B cell (primary cell): ENCODE results near the gene TSSK2. TPM values are rescaled to one million over a fixed set of nuclear protein-coding genes. Genes with fewer than 3 reads are reported as not detected.

Source experiments
- polyA plus RNA-seq: library from polyadenylated mRNA; depleted of rRNA; stranded (reverse); fragments of >200 nt; gene quantifications from 2 replicates; pipeline ENCODE4 v1.2.3, GENCODE V29; 2012
- total RNA-seq, 2 donors: library from RNA; stranded (reverse); fragments of 120-200 nt in 1 of 2; gene quantifications; 1 replicate in 1 of 2; 2 replicates in 1 of 2; pipeline versions ENCODE4 v1.2.3 to v1.2.4, GENCODE V29; 2013 to 2022

The TSSK2 gene
- total and polyA plus RNA-seq, 2 donors (not counting 1 experiment from before 2014, with no cell fraction given), result 0.15 TPM; not detected in 1

Other genes starting within 250 kb of the TSSK2 start
- gene DGCR6, start 225.0 kb upstream of the TSSK2 start, total RNA-seq, result 1.5 and 1.8 TPM in 2 replicates
- 2.5 and 9.2 TPM in 2 replicates for gene DGCR6, start 225.0 kb upstream of the TSSK2 start, polyA plus RNA-seq
- gene PRODH, start 195.0 kb upstream of the TSSK2 start, total RNA-seq, result not detected in 2 replicates
- not detected in 2 replicates for gene PRODH, start 195.0 kb upstream of the TSSK2 start, polyA plus RNA-seq
- 49.5 and 50.4 TPM in 2 replicates for gene DGCR2, start 8.9 kb upstream of the TSSK2 start, total RNA-seq
- gene DGCR2, start 8.9 kb upstream of the TSSK2 start, polyA plus RNA-seq, result 28.6 and 28.8 TPM in 2 replicates
- gene ESS2, start 13.3 kb downstream of the TSSK2 start, total RNA-seq, result 21.1 and 22.2 TPM in 2 replicates
- gene ESS2, start 13.3 kb downstream of the TSSK2 start, polyA plus RNA-seq, result 19.4 and 48.7 TPM in 2 replicates
- not detected in 2 replicates for gene GSC2, start 19.0 kb downstream of the TSSK2 start, total RNA-seq
- gene GSC2, start 19.0 kb downstream of the TSSK2 start, polyA plus RNA-seq, result not detected in 2 replicates
- 47.7 and 48.4 TPM in 2 replicates for gene SLC25A1, start 47.4 kb downstream of the TSSK2 start, total RNA-seq
- 30.8 and 41.3 TPM in 2 replicates for gene SLC25A1, start 47.4 kb downstream of the TSSK2 start, polyA plus RNA-seq
- 5.2 and 5.5 TPM in 2 replicates for gene CLTCL1, start 160.4 kb downstream of the TSSK2 start, total RNA-seq
- 1.0 and 1.7 TPM in 2 replicates for gene CLTCL1, start 160.4 kb downstream of the TSSK2 start, polyA plus RNA-seq